ENCODE measurements around the gene MTCL3.

GRCh38 chr6:127550403-127550802 lies 31.3 kb upstream of the MTCL3 start:
- TF ChIP-seq MAX (CRISPR knock-in tag; IDR thresholded peaks at IDR 0.05) = no peak
- TF ChIP-seq CTCF (IDR thresholded peaks at IDR 0.05) = no peak
- no peak for TF ChIP-seq USF1 (CRISPR knock-in tag; IDR thresholded peaks at IDR 0.05)
